HG03460 (cell line): Measurements from ENCODE around the gene FAM210A.
"Not testable (repeated sequence)": the region's sequence is repeated elsewhere in the genome, so short reads cannot be mapped to it uniquely, and the experiment has no call there.

Experiments used
- ATAC-seq: cut with Tn5 transposase; IDR thresholded peaks from one replicate; pipeline ENCODE4 v1.9.1; 2021; ENCODE audit not compliant: unreplicated experiment

Gene FAM210A

DNA sequence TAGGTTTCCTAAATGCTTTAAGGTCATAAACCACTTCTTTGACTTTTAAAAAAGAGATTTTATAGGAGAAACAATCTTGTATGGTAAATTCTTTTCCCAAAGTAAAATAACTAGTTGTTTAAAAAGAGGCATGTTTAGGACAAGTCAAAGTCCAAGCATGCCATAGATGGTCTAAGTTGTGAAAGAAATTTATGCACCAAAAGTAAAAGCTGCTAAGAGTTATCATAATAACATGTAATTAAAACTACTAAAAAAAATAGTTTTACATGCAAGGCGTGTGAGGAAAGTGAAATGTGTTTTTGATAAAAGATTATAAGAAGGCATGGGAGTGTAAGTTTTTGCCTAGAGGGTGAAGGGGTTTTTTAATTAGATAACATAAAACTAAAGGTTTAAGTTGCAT, 22.5 kb downstream of the FAM210A start:
- no peak for ATAC-seq

DNA sequence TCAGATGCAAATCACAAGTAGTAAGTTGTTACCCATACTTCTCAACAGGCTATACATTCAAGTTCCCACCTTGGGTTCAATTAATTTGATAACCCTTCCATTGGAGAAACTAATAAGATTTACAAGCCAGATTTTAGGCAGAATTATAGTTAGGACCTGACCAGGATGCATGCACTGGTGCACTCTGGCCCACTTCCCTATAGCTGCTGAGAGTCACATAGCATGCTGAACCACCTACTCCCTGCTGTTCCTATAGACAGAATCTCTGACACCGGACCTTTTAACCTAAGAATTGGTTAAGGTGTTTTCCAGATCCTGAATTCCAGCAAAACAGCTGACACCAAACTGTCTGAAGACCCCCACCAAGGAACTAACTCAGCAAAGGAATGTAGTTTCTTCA, 26.2 kb downstream of the FAM210A start:
- no peak for ATAC-seq

DNA sequence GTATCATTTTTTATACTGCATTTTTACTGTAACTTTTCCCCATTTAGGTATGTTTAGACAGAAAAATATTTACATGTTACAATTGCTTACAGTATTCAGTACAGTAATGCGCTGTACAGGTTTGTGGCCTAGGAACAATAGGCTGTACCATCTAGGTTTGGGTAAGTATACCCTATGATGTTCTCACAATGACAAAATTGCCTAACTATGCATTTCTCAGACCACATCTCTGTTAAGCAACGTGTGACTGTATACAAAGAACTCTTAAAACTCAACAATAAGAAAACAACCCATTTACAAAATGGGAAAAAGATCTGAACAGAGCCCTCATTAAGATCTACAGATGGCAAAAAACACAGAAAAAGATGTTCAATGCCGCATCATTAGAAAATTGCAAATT, 29.4 kb downstream of the FAM210A start:
- no peak for ATAC-seq

DNA sequence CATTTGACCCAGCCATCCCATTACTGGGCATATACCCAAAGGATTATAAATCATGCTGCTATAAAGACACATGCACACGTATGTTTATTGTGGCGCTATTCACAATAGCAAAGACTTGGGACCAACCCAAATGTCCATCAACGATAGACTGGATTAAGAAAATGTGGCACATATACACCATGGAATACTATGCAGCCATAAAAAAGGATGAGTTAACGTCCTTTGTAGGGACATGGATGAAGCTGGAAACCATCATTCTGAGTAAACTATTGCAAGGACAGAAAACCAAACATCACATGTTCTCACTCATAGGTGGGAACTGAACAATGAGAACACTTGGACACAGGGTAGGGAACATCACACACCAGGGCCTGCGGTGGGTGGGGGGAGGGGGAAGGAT, 31.0 kb downstream of the FAM210A start:
- not testable (repeated sequence) for ATAC-seq

DNA sequence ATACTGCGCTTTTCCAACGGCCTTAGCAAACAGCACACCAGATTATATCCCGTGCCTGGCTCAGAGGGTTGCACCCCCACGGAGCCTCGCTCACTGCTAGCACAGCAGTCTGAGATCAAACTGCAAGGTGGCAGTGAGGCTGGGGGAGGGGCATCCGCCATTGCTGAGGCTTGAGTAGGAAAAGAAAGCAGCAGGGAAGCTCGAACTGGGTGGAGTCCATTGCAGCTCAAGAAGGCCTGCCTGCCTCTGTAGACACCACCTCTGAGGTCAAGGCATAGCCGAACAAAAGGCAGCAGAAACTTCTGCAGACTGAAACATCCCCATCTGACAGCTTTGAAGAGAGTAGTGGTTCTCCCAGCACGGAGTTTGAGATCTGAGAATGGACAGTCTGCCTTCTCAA, 36.3 kb downstream of the FAM210A start:
- ATAC-seq, result not testable (repeated sequence)

DNA sequence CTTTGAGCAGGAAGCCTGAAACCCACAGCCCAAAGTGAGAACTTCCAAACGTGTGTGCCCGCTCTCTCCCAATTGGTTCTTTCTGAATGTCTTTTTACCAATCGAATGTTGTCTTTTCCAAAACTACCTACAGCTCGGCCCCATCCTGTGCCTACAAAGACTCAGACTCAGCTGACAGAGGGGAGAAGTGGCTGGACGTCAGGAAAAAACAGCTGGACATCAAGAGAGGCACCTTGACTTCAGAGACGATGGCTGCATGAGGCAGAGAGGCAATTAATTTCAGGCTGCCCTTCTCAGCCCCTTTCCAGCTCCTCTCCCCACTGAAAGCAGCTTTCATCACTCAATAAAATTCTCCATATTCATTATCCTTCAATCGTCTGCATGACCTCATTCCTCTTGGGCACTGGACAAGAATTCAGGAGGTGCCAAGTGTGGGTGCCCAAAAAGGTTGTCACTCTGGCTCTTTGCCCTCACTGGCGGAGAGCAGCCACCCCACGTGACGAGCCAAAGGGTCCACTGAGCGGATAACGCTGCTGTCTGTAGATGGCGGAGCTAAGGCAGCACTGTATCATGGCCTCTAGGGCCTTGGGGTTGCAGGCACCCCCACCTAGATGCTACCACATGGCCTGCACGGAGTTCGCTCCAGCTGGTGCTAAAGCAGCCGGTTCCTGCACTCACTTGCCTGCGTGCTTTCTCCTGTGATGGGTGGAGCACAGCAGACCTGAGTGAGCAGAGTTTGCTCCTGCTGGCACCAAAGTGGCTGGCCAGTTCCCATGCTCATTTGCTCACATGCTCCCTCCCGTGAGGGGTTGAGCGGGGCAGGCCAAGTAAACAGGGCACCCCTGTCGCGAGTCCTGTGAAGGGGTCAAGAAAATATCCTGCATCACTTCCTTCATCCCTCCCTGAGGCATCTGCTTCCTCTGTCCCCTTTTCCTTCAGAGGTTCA, 37.9 kb downstream of the FAM210A start:
- no peak for ATAC-seq

DNA sequence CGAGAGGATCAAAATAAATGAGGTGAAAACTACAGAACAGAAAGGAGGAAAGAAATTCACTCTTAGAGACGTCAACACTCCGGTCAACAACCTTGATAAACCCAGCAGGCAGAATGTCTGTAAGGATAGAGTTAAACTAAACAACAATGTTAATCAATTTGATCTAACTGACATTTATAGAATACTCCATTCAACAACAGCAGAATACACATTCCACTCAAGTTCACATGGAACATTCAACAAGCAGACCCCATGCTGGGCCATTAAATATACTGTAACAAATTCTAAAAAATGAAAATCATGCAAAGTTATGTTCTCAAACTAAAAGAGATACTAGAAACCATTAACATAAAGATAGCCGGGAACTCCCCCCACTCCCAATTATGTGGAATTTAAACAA, 41.8 kb downstream of the FAM210A start:
- ATAC-seq, result no peak

DNA sequence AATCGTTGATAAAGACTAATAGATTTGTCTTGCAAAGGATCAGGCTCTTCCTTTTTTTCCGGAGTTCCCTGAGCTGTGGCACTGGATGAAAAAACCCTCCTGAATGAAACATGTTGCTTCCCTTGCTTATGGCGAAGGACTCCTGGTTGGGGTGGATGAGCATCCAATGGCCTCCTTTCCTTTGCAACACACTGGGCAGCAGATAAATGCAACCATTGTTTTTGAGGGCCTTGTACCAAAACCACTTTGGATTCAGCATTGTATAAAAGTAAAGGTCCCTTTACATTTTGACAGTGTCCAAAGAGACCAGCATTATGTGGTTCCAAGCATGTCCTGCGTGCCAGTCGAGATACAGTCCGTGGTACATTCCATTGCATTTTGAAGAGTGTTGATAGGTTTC, 44.7 kb downstream of the FAM210A start:
- no peak for ATAC-seq

DNA sequence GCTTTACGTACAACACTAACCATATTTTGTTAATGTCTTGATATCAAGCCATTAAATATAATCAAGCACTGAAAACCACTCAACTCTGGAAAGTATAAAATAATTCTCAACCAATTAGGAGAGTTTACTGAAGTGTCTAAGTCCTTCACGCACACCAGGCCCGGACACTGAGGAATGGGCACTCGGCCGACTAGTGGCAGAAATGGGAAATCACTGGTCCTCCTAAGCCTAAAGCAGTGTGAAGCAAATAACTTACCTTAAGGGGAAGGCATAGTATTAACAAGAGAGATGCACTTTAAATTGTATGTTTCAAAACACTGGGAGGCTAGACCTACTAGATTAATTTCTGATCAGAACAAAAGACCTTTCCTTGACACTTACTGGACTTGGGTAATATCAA, 45.7 kb downstream of the FAM210A start:
- ATAC-seq, result no peak

DNA sequence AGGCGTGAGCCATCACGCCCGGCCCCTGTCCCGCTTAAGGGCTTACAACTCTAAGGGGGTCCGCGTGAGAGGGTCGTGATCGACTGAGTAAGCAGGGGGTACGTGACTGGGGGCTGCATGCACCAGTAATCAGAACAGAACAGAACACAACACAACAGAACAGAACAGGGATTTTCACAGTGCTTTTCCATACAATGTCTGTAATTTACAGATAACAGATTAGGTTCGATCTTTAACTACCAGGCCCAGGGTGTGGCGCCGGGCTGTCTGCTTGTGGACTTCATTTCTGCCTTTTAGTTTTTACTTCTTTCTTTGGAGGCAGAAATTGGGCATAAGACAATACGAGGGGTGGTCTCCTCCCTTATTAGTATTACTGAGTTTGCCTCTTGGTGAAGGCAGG, 49.0 kb downstream of the FAM210A start:
- ATAC-seq, result not testable (repeated sequence)

DNA sequence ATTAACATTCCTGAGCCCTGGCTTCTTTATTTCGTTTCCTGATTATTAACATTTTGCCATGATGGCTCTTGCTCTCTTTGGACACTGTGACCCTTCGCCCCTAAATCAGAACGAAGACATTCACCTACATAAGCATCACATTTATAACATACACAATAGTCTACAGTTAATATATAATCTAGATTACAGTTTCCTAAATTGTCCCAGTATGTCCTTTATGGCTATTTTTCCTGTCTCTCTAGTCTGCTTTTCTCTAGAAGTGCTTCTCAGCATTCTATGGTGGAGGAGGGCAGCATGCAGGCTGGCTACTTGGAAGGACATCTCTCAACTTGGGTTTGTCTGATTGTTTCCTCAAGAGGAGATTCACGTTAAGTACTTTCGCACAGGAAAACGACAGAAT, 49.9 kb downstream of the FAM210A start:
- no peak for ATAC-seq

DNA sequence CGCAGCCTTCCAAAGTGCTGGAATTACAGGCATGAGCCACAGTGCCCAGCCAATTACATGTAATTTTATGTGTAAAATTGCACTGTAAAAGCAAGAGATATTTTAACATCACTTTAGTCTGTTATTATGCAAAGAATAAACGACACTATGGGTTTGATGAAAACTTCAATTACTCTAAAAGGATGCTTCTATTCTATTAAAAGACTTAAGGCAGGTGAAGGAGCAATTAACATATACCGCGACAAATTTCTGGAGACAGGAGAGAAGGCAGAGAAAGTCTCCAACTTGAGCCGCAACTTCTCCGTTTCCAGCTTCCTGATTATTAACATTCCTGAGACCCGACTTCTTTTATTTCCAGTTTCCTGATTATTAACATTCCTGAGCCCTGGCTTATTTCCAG, 53.7 kb downstream of the FAM210A start:
- no peak for ATAC-seq

DNA sequence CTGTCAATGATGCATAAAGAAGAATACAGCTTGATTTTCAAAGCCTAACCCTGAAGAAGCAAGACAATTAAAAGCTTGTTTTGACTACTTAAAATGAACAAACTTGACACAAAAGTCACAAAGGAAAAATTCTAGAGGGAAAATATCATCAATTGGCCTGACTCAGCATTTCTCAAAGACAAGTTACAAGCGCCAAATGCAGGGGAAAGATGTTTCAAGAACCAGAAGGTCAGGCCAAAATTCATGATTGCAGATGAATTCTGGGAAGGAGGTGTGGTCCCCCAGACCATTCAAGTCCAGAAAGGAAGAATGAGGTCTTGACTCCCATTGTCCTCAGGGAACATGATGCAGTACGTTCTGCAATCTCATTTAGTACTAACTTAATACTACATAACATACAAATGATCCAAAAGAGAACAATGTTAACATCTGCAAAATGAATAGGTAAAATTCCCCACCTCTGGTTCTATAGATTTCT, 64.5 kb downstream of the FAM210A start:
- ATAC-seq, result no peak

DNA sequence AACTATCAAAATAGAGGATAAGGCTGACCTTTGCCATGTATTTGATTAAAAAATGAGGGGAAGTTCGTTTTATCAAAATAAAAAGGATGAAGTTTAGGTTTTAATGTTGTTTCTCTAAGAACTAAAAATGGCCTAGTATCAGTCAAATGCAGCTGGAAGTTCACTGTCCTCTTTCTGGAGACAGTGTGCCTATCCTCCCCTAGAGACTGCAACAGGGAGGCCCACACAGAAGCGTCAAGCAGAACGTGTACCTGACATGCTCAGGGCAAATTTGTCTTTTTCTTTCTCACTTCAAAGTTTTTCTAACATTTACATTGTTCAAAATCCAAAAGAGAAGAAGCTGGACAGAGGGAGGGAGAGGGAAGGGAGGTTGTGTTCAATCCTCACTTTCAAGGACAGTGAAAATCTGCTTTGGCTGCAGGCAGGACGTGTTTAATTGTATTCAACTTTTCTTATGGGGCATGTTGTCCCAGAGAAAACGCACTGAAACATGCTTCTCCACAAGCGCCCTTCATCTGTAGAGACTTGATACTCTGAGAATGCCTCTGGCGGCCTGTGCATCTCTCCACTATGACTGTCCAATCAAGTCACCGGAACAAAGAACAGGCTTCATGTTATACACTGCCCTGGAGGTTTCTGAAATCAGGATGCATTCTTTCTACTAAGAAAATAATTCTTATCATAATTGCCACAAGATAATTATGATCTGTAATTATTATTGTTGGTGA, 65.1 kb downstream of the FAM210A start:
- no peak for ATAC-seq

DNA sequence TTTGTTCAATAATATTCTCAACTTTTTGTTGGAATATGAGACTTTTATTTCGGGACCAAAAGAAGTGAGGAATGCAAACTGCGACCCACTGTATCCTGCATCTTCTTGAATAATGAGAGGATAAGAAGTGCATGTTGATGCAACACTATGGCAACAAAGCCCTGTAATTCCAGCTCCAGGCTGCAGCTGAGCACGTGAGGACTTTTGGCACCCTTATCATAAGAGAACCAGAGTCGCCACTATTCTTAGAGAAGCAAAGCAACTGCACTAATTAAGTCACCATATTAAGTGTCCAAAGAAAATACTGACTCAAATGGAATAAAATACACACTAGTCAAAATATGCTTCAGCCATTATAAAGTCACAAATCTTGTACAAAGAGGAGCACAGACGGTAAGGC, 65.8 kb downstream of the FAM210A start:
- no peak for ATAC-seq

DNA sequence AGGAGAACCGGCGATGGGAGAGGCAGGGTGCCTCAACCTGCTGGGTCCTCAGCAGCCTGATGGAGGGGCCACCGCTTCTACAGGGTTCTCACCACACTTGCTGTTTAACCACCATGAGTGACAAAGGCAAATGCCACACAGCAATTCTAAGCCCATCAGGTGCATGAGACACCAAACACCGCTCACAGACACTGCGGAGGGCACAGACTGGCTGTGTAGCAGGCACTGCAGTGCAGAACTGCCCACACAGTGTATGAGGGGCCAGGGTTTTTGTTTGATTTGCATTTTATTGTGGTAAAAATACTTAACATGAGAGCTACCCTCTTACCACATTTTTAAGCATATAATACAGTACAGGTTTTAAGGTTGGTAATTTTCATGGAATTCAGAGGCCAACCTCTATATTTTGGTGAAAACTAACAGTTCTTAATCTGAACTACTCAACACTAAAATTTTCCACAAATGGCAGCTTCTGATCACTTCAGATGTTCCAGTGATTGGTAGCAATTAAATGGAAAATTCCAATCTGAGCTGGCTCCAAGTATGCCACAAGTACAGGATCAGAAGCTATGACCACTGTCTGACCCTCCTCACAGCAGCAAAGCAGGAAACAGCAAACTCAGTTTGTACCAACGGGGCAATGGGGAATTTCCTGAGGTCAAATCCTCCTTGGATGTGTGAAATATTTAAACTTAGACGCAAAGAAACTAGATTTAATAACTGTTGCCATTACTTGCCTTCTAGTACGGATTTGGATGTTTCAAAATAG, 67.7 kb downstream of the FAM210A start:
- ATAC-seq, result no peak

DNA sequence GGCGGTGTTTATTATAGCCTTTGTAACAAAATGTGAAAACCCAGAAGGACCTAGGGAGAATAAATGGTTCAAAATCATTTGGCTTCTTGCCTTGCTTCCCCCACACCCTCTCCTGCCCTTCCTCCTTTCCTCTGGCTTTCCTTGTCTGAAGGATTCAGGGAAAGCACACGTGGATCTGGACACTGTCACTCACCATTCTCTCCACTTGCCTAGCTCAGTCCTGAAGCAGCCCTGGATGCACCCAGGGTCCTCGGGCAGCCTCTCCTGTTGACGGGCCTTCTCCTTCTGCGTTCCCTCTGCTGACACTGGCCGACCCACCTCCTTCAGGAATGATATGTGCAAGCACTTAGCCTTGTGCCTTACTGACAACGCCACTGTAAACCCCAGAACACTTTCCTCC, 68.4 kb downstream of the FAM210A start:
- ATAC-seq, result no peak

DNA sequence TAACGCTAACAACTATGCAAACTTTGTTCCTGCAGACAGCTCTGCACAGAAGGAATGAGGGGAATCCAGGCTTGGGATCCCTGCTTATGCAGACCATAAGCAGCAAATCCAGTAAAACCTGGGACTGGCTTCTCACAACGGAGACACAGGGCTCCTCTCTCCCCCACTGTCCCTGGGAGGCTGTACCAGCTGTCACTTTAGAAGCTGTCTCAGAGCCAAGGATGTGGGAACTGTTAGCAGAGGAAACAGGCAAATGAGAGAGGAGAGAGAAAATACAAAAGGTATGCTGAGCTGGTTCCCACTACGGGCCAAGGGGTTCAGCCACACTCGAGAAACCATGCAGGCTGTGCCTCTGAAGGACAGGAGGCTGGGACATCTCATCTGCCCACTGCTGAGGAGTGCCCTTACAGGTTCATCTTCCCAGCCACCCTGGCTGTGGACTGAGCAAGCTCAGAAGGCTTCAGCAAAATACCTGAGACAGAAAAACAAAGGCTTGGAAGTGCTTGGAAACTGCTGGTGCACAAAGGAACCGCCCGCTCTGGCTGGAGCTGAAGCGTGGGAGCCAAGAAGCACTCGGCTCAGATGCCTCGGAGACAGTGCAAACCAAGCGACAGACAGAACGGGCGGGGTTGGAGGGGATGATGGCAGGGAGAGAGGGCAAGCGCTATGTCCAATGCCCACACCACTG, 72.5 kb downstream of the FAM210A start:
- ATAC-seq, result no peak

DNA sequence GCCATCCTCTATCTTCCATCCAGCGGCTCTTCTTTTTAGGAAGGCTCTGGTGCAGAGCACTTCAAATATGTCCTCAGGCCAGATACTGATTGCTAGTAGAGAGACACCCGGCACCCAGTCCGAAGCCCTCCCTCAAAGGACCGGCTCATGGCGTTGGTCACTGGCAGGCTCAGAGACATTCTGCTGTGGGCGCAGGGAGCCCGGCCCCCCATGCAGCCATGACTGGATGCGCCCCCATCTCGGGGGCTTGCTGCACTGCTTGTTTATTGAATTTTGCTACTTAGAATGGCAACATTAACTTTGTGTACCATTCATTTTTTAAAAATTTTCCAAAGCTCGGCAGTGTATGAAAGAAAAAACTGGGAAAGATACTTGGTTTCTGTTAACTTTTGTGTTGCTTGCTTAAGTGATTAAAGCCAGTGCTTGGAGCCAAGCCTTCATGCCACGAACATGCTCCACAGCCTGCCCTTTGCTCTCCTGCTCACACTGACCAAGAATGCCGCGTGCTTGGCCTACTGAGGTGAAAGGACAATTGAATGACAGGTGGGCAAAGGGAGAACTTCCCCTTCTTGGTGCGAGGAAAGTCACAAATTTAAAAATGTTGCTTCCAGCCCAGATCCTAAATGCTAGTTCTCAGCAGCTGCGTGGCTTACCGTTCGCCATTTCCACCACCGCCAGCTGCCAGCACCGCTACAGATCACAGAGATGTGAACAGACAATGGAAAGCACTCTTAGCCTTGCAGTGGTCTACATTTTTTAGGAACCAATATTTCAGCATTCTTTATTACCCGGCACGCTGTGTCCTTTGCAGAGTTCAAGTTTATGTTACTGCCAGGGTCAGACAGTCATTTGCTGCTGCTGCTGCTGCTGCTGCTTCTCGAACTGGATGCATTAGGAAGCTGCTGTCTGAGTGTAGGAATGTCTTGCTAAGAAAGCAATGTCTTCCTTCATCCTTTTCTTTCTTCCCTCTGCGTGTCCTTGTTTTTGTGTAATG, 76.7 kb downstream of the FAM210A start:
- ATAC-seq, result no peak

DNA sequence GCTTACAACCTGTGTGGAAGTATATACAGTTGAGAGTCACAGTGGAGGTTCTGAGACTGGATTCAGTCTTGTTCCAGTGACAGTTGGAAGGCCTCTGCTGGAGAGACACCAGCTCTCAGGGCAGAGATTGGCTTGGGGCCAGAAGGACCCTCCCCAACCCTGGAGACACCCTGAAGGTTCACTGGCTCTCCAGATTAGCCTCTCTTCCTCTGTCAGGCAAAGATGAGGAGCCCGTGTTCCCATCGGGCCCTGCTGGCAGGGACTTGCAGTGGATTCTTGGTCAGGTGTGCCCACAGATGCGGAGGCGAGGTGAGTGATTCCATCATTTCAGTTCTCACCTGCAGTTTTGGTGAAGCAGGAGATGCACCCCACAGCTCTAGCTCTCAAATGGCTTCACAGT, 78.6 kb downstream of the FAM210A start:
- ATAC-seq, result no peak
